Omental fat pad (tissue), 4 donors: ENCODE results near the gene NEU3. TPM values are rescaled to one million over a fixed set of nuclear protein-coding genes. Genes with fewer than 3 reads are reported as not detected.

ENCODE experiments used
- ATAC-seq: fragments of 150-250 bp; one replicate; pipeline ENCODE4 v1.9.1; 2016; ENCODE audit warnings: mild to moderate bottlenecking, moderate library complexity; ENCODE audit not compliant: low FRiP score
- DNase-seq: peaks from one replicate; pipeline ENCODE4 v3.0.0-alpha.2; 2019; ENCODE audit warnings: low spot score
- CTCF ChIP-seq, 3 donors: fragments of 450-650 bp; IDR thresholded peaks; one replicate each; pipeline ENCODE4 v1.5.1; 2016 to 2017; ENCODE audit warnings: antibody characterized with exemption in 3 of 3, mild to moderate bottlenecking in 3 of 3, moderate library complexity in 2 of 3
- total RNA-seq, 4 donors: library from RNA; depleted of rRNA; stranded (reverse); fragments of >200 nt; gene quantifications; one replicate each; pipeline ENCODE4 v1.1.0, GENCODE V29; 2016

The NEU3 gene
- total RNA-seq, 4 donors from 2014 or later: 4.6 to 9.6 (median 6.2) TPM

GRCh38 chr11:75028724-75029123 lies 40.0 kb downstream of the NEU3 start:
- ATAC-seq: no peak
- no peak for TF ChIP-seq CTCF (IDR thresholded peaks at IDR 0.05)

DNA sequence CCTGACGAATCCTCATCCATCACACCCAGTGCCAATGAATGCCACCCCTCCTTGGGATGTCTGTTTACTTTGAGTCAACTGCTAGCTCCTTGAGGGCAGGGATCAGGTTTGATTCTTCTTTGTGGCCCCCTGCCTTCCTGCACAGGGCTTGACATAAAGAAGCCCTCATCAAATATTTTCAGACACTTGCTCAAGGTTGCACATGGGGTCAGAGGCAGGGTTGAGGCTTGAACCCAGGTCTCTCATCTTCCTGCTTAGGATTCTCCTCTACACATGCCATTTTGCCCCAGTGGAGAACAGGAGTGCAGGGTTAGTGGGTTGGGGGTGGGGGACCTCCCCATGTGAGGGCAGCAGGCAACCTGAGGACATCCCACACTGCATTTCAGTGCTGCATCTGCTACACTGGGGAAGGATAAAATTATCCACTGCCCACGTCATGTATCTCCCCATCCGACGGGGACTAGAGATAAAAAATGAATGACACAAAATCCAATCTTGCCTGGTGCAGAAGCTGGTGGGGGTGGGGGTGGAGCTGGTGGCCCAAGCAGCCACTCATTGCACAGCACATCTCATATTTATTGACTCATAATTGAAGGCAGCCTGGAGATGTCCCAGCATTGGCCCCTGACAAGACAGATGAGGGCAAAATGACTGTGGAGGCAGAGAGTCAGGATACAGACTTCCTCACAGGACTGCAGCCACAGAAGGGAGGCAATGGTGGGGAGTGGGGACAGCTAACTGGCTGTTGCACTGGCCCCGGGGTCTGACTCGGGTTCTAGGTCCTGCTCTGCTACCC lies 41.3 kb downstream of the NEU3 start:
- no peak for ATAC-seq
- TF ChIP-seq CTCF (IDR thresholded peaks at IDR 0.05): no peak
- DNase-seq: no peak

More at GRCh38 chr11:75028724-75029123, 40.0 kb downstream of the NEU3 start:
- no peak for DNase-seq

- ATAC-seq: no peak
- TF ChIP-seq CTCF (IDR thresholded peaks at IDR 0.05): no peak
- no peak for DNase-seq
Observed at GRCh38 chr11:75031224-75031753, 42.6 kb downstream of the NEU3 start.

DNA sequence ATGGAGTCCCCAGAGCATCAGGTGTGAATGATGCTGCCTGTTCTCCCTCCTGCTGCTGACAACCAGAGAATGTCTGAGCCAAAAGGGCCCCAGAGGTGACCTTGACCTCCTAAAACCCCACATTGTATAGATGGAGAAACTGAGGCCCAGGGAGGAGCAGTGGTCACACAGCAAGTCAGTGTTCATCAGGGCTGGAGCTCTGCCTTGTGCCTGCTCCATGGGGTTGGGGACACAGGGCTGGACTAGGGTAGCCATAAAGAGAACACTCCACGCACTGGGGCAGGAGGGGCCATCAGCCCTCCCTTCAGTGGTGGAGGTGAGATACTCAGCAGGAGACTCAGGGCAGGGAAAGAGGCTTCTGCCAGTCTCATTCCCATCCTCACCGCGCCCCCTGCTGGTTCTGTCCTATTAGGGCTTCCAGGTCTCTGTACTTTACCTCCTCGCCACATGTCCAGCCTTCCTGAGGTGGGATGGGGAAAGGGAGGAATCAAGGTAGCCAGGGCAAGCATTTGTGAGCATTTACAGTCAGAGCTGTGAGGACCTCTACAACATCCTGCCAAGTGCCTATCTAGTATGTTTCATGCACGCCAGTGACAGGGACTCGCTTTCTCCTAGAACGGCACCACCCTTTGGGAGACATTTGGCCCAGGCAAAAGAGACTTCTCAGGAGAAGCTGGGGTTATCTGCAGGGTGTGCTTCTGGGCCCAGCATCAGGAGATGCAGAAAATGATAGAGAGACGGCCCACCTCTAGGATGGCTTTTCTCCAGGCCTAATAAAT lies 43.2 kb downstream of the NEU3 start:
- peak; percentile 67 for ATAC-seq
- peak; percentile 76 for DNase-seq
- TF ChIP-seq CTCF (IDR thresholded peaks at IDR 0.05): no peak

GRCh38 chr11:75032550-75032935 lies 43.8 kb downstream of the NEU3 start:
- no peak for TF ChIP-seq CTCF (IDR thresholded peaks at IDR 0.05)
- ATAC-seq: no peak
- no peak for DNase-seq

- no peak for ATAC-seq
- no peak for DNase-seq
- no peak for TF ChIP-seq CTCF (IDR thresholded peaks at IDR 0.05)
Observed at GRCh38 chr11:75033916-75034315, 45.2 kb downstream of the NEU3 start.
